Activated T-cell treated with anti-CD3 and anti-CD28 coated beads, Interleukin-2, amount 50 U/mL, for 1 hour (primary cell): ENCODE data around the gene STK39.
"Not testable (repeated sequence)": the region's sequence is repeated elsewhere in the genome, so short reads cannot be mapped to it uniquely, and the experiment has no call there.

Source experiments
- DNase-seq: peaks from one replicate; pipeline ENCODE4 v3.0.0-alpha.2; 2020

STK39 gene

GRCh38 chr2:168076731-168077130 lies 170.7 kb downstream of the STK39 start:
- DNase-seq, result no peak

GRCh38 chr2:168075446-168075845 lies 171.9 kb downstream of the STK39 start:
- no peak for DNase-seq

GRCh38 chr2:168072626-168073303 lies 174.6 kb downstream of the STK39 start:
- DNase-seq, result no peak

GRCh38 chr2:168064011-168064998 lies 183.1 kb downstream of the STK39 start:
- no peak for DNase-seq

- no peak for DNase-seq
Observed at GRCh38 chr2:168062936-168063335, 184.5 kb downstream of the STK39 start.

GRCh38 chr2:168062054-168062453 lies 185.3 kb downstream of the STK39 start:
- no peak for DNase-seq

- no peak for DNase-seq
Observed at GRCh38 chr2:168060986-168061750, 186.2 kb downstream of the STK39 start.

- no peak for DNase-seq
Observed at GRCh38 chr2:168059758-168060157, 187.6 kb downstream of the STK39 start.

- no peak for DNase-seq
Observed at GRCh38 chr2:168058675-168059074, 188.7 kb downstream of the STK39 start.

GRCh38 chr2:168056242-168056787 lies 191.1 kb downstream of the STK39 start:
- no peak for DNase-seq

- no peak for DNase-seq
Observed at GRCh38 chr2:168054657-168055056, 192.7 kb downstream of the STK39 start.

- DNase-seq, result no peak
Observed at GRCh38 chr2:168053676-168054075, 193.7 kb downstream of the STK39 start.

GRCh38 chr2:168052773-168053172 lies 194.6 kb downstream of the STK39 start:
- no peak for DNase-seq

GRCh38 chr2:168050377-168050776 lies 197.0 kb downstream of the STK39 start:
- no peak for DNase-seq

- no peak for DNase-seq
Observed at GRCh38 chr2:168049609-168050008, 197.8 kb downstream of the STK39 start.

- DNase-seq, result no peak
Observed at GRCh38 chr2:168047091-168047690, 200.2 kb downstream of the STK39 start.

- no peak for DNase-seq
Observed at GRCh38 chr2:168044579-168044978, 202.8 kb downstream of the STK39 start.

- DNase-seq, result no peak
Observed at GRCh38 chr2:168044176-168044575, 203.2 kb downstream of the STK39 start.

- DNase-seq, result not testable (repeated sequence)
Observed at GRCh38 chr2:168042127-168042824, 205.1 kb downstream of the STK39 start.

- no peak for DNase-seq
Observed at GRCh38 chr2:168039881-168040280, 207.5 kb downstream of the STK39 start.

- DNase-seq, result no peak
Observed at GRCh38 chr2:168037778-168038177, 209.6 kb downstream of the STK39 start.

GRCh38 chr2:168035458-168035857 lies 211.9 kb downstream of the STK39 start:
- no peak for DNase-seq
